ENCODE measurements around the gene KEAP1. TPM values are rescaled to one million over a fixed set of nuclear protein-coding genes. Genes with fewer than 3 reads are reported as not detected.
"Not testable (repeated sequence)": the region's sequence is repeated elsewhere in the genome, so short reads cannot be mapped to it uniquely, and the experiment has no call there.

KEAP1 gene
- total and polyA plus RNA-seq, 7 donors, result 109 to 242 (median 199) TPM

- no peak for DNase-seq
- 36 to 55% (median 42%) methylated on average over 5 to 6 of the region's 6 CpGs for WGBS, 3 donors
- peaks cover 0 to 12% of the 10 kb centered on the region in 2 donors for H3K36me3 ChIP-seq (ENCODE audit: insufficient read depth in 1 of 2, low read depth in 1 of 2)
- H3K4me3 ChIP-seq, result no peak overlapping the region
- no peaks in the 10 kb centered on the region for H3K4me1 ChIP-seq
- intact Hi-C loops (cut with DNase I), result no loop called here
- H3K27me3 ChIP-seq (ENCODE audit: insufficient read depth in 3 of 3, low read length in 2 of 3), result no peaks in the 10 kb centered on the region
- peak; percentile 23 for TF ChIP-seq CTCF (IDR thresholded peaks at IDR 0.05)
- ATAC-seq, result peak in 1 of 4 donors; percentile 49
- H3K27ac ChIP-seq, result no peak overlapping the region
- no peaks in the 10 kb centered on the region for H3K9me3 ChIP-seq
Measured at GRCh38 chr19:10471909-10472308, 31.2 kb downstream of the KEAP1 start.

- WGBS, 3 donors, result 79 to 85% (median 82%) methylated on average over 12 of the region's 12 CpGs
- no peaks in the 10 kb centered on the region for H3K4me1 ChIP-seq
- H3K27me3 ChIP-seq (ENCODE audit: insufficient read depth in 3 of 3, low read length in 2 of 3), result no peaks in the 10 kb centered on the region
- DNase-seq (no peak), ATAC-seq (no peak)
- intact Hi-C loops (cut with DNase I), result no loop called here
- peaks cover 0 to 46% of the 10 kb centered on the region in 2 donors for H3K36me3 ChIP-seq (ENCODE audit: insufficient read depth in 1 of 2, low read depth in 1 of 2)
- H3K9me3 ChIP-seq, result no peaks in the 10 kb centered on the region
- no peak for TF ChIP-seq CTCF (IDR thresholded peaks at IDR 0.05)
- no peak overlapping the region for H3K27ac ChIP-seq
- no peak overlapping the region for H3K4me3 ChIP-seq
Measured at GRCh38 chr19:10468133-10468532, 35.0 kb downstream of the KEAP1 start.

GRCh38 chr19:10467104-10467706, 36.0 kb downstream of the KEAP1 start:
- Histone ChIP-seq H3K4me1 (no peaks in the 10 kb centered on the region), H3K27ac (no peak overlapping the region), H3K36me3 (ENCODE audit: insufficient read depth in 1 of 2, low read depth in 1 of 2) (peaks cover 0 to 54% of the 10 kb centered on the region in 2 donors), H3K9me3 (no peaks in the 10 kb centered on the region), H3K27me3 (ENCODE audit: insufficient read depth in 3 of 3, low read length in 2 of 3) (no peaks in the 10 kb centered on the region), H3K4me3 (no peak overlapping the region)
- intact Hi-C loops (cut with DNase I), result no loop called here
- WGBS, 3 donors, result 79 to 82% (median 81%) methylated on average over 19 to 20 of the region's 20 CpGs
- no peak for ATAC-seq
- no peak for DNase-seq
- TF ChIP-seq CTCF (IDR thresholded peaks at IDR 0.05), result no peak

- no peak for TF ChIP-seq CTCF (IDR thresholded peaks at IDR 0.05)
- Histone ChIP-seq H3K27me3 (ENCODE audit: insufficient read depth in 3 of 3, low read length in 2 of 3) (no peaks in the 10 kb centered on the region), H3K9me3 (no peaks in the 10 kb centered on the region), H3K36me3 (ENCODE audit: insufficient read depth in 1 of 2, low read depth in 1 of 2) (peaks cover 0 to 56% of the 10 kb centered on the region in 2 donors), H3K27ac (no peak overlapping the region), H3K4me3 (no peak overlapping the region), H3K4me1 (no peaks in the 10 kb centered on the region)
- ATAC-seq (no peak), DNase-seq (no peak)
- intact Hi-C loops (cut with DNase I), result no loop called here
- WGBS, 3 donors, result 81 to 95% (median 85%) methylated on average over 5 of the region's 5 CpGs
Measured at GRCh38 chr19:10464456-10464855, 38.7 kb downstream of the KEAP1 start.

GRCh38 chr19:10462557-10462956, 40.6 kb downstream of the KEAP1 start:
- no peak for ATAC-seq
- H3K9me3 ChIP-seq, result no peaks in the 10 kb centered on the region
- H3K36me3 ChIP-seq (ENCODE audit: insufficient read depth in 1 of 2, low read depth in 1 of 2), result peaks cover 0 to 69% of the 10 kb centered on the region in 2 donors
- 94 to 96% (median 94%) methylated on average over 4 of the region's 4 CpGs for WGBS, 3 donors
- H3K27me3 ChIP-seq (ENCODE audit: insufficient read depth in 3 of 3, low read length in 2 of 3), result no peaks in the 10 kb centered on the region
- H3K27ac ChIP-seq, result peak overlapping the region; percentile 81
- no peak for TF ChIP-seq CTCF (IDR thresholded peaks at IDR 0.05)
- no peaks in the 10 kb centered on the region for H3K4me1 ChIP-seq
- H3K4me3 ChIP-seq, result no peak overlapping the region
- intact Hi-C loops (cut with DNase I), result no loop called here
- no peak for DNase-seq

GRCh38 chr19:10462042-10462441, 41.1 kb downstream of the KEAP1 start:
- peak overlapping the region; percentile 81 for H3K27ac ChIP-seq
- H3K36me3 ChIP-seq (ENCODE audit: insufficient read depth in 1 of 2, low read depth in 1 of 2), result peaks cover 0 to 67% of the 10 kb centered on the region in 2 donors
- H3K4me1 ChIP-seq; H3K9me3 ChIP-seq; ATAC-seq; H3K27me3 ChIP-seq (ENCODE audit: insufficient read depth in 3 of 3, low read length in 2 of 3); intact Hi-C loops (cut with DNase I); DNase-seq: not testable (repeated sequence)
- WGBS, 3 donors, result 92% methylated on average over 15 of the region's 15 CpGs
- H3K4me3 ChIP-seq, result peak overlapping the region; percentile 42

Measured in psoas muscle (tissue), 8 donors.